Hematopoietic multipotent progenitor cell (in vitro differentiated cells): Measurements from ENCODE around the gene ARFIP1. TPM values are rescaled to one million over a fixed set of nuclear protein-coding genes. Genes with fewer than 3 reads are reported as not detected.

Source experiments
- DNase-seq, 3 donors: peaks; one replicate each; pipeline ENCODE4 v3.0.0-alpha.2; 2011 to 2015; ENCODE audit warnings: low read depth in 2 of 3, low spot score in 2 of 3
- total RNA-seq: library from RNA; depleted of rRNA; stranded (reverse); fragments of >200 nt; gene quantifications from one replicate; pipeline ENCODE4 v1.2.3, GENCODE V29; 2012

Gene ARFIP1
- total RNA-seq, 1 donor, result 8.9 TPM

GRCh38 chr4:152957437-152958171 is 177.8 kb downstream of the ARFIP1 start:
- DNase-seq, result peak in 1 of 3 donors; percentile 2

- no peak for DNase-seq
Measured at GRCh38 chr4:152959080-152959479, 179.3 kb downstream of the ARFIP1 start.

DNA sequence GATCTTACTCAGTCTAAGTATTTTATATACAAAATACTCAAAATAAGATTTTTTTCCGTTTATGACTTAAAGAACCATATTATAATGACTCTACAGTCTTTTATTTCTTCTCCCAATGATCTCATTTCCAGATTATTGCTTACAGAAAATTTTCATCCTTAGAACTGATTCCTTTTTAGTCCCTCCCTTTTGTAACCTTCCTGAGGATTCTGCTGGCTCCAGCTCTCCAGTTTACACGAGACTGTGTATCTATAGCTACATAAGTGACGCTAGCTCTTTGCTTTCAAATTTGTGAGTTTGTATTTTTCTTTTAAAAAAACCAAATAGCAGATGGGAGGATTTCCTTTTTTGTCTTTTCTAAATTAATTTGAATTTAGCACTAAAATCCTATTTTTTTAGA is 180.3 kb downstream of the ARFIP1 start:
- DNase-seq, result no peak

- no peak for DNase-seq
Measured at GRCh38 chr4:152961014-152961772, 181.4 kb downstream of the ARFIP1 start.

DNA sequence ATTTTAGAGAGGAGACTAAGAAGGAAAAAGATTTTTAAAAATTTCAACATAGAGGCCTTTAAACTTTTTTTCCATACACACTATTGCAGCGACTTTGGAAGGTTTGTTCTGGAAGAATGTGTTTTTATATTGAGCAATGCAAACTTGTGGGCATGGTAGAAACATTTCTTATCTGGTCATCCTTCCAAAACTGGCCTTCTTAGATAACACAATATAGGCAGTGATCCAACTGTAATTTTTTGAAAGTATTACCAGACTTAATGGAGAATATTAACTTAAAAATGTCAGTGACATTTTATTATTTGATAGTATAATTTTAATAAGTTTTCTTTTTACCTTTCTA is 182.0 kb downstream of the ARFIP1 start:
- DNase-seq, result no peak

Other genes with a start within 250 kb of the ARFIP1 start
- 15.9 TPM for gene FBXW7, start 243.9 kb upstream of the ARFIP1 start, total RNA-seq
- 2.2 TPM for gene TMEM154, start 100.0 kb upstream of the ARFIP1 start, total RNA-seq
- gene TIGD4, start 224 bp upstream of the ARFIP1 start, total RNA-seq, result under 0.01 TPM
- gene FHDC1, start 156.4 kb downstream of the ARFIP1 start, total RNA-seq, result under 0.01 TPM